ENCODE data around the gene NT5C3B.
"Not testable (repeated sequence)": the region's sequence is repeated elsewhere in the genome, so short reads cannot be mapped to it uniquely, and the experiment has no call there.

The NT5C3B gene

DNA sequence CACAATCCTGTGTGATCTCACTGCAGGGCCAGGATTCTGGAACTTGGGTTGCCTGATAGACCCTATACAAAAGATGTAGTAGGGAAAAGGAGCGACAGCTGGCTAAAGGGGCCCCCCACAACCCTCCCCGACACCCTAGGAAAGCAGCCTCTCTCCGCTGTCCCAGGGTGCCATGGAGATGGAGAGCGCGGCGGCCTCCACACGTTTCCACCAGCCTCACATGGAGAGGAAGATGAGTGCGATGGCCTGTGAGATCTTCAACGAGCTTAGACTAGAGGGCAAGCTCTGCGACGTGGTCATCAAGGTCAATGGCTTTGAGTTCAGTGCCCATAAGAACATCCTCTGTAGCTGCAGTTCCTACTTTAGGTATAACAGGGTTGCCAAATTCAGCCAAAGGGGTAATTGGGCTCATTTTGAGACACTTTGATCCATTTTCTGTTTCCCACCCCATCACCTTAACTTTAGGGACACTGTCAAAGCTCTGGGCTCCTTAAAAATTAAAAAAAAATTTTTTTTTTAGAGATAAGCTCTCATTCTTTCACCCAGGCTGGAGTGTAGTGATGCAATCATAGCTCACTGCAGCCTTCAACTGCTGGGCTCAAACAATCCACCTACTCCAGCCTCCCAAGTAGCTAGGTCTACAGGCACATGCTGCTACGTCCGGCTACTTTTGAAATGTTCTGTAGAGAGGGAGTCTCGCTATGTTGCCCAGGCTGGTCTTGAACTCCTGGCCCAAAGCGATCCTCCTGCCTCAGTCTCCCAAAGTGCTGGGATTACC lies 1.9 kb upstream of the NT5C3B start, which contains the start of gene KLHL10:
Gene KLHL10 (plus strand): TSS at position 65 of the 778 bp plus-strand sequence. CDS start 108 bp downstream, at position 173.
- DNase-seq, result no peak

DNA sequence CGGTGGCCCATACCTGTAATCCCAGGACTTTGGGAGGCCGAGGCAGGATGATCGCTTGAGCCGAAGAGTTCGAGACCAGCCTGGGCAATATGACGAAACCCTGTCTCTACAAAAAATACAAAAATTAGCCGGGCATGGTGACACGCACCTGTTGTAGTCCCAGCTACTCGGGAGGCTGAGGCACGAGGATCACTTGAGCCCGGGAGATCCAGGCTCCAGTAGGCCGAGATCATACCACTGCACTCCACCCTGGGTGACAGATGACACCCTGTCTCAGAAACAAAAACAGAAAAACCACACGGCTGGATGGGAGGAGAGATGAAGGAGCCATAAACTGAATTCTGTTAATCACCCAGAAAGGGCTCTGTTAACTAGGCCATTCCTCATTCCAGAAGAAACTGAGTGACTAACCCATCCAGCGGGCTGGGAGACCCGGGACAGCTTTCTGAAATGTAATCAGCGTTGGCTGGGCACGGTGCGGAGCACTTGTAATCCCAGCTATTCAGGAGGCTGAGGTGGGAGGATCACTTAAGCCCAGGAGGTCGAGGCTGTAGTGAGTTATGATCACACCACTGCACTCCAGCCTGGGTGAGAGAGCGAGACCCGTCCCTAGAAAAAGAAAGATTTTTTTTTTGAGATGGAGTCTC lies 641 bp upstream of the NT5C3B start:
- no peak for DNase-seq

DNA sequence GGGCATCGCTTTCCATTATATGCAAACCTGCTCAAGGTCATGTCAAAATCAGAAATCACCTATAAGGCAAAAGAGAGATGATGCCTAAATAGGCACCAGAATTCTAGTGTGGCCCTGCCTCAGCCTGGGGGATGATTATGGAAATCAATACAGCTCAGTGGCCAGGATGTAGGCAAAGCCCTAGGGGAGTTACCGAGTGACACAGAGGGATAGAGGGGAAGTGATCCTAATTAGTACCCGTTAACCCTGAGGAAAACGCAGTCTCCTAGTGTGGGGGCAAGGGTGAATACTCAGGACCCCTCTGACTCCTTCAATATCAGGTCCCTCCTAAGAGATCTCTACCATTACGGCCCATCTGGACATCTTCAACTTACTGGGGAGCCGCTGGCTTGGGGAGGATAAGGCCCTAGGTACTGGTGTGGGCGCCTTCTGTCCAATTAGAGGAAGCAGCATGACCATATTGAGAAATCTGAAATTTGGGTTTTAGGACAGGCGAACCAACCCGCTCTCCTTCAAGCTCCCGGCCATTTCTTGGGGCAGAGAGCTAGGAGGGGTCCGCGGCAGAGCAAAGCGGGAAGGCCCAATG lies 725 bp downstream of the NT5C3B start:
- peak in 1 of 2 experiments; percentile 25 for DNase-seq

DNA sequence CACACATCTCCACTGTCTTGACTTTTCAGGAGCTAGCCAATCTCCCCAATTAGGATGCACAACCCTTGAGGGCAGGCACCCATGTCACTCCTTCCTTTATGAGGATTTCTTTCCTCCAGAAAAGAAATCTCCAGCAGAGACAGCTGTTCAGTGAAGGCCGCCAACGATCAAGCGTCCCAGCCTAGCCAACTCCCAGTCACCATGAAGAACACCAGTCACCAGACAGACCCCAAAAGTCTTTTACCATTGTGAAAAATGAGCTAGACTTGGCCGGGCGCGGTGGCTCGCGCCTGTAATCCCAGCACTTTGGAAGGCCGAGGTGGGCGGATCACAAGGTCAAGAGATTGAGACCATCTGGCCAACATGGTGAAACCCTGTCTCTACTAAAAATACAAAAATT lies 6.1 kb downstream of the NT5C3B start:
- not testable (repeated sequence) for DNase-seq

DNA sequence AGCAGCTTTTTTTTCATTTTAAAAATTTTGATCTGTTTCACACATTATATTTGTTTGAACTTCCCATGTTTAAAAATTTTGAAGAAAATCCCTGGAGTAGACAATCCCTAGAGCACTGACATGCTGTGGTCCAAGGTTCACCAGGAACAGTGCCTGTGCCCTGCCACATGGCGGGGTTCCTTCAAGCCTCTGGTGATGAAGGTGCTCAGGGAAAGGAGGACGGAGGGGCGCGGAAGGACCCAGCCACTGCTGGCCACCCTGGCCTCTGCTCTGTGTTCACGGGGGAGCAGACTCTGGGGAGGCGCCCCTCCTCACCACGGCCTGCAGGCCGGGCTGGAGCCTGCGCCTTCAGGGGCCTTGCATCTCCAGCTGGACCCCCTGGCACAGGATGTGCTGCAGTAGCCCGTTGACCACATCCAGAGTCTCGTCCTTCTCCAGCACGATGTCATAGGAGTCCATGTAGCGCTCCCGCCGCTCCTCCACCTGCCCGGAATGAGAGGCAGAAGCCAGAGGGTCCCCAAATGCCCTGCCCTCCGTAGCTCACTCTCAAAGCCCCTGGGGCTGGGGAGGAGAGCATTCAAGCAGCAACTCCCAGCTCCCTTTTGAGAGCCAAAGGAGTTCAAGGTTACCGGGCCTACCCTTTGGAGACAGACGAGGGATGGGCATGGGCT lies 10.7 kb downstream of the NT5C3B start:
- no peak for DNase-seq

DNA sequence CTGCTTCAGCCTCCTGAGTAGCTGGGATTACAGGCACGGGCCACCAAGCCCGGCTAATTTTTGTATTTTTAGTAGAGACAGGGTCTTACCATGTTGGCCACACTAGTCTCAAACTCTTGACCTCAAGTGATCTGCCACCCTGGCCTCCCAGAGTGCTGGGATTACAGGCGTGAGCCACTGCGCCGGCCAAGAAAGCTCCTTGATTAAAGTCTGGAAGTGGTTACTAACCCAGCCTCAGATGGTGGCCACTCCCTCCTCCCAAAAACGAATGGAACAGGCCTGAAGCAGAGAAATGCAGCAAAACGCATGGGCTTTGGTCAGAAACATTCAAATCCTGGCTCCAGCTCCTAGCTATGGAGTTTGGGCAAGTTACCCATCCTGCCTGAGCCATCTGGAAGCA lies 11.9 kb downstream of the NT5C3B start:
- no peak for DNase-seq

DNA sequence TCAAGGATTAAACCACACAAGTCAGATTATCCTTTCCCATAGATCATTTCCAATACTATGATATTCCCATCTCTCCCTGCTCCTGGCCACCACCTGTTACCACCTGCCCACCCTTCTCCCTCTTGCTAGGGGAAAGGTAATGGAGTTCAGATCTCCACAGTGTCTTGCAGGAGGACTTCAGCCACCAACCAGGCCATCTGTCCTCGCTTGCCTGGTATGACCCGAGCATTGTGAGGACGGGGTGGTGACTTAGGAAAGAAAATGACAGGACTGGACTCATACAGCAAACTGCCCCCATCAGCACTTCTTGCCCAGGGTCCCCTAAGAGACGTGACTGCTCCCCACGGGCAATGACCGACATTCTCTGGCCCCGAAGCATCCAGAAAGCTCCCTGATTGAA lies 12.5 kb downstream of the NT5C3B start:
- DNase-seq, result no peak

DNA sequence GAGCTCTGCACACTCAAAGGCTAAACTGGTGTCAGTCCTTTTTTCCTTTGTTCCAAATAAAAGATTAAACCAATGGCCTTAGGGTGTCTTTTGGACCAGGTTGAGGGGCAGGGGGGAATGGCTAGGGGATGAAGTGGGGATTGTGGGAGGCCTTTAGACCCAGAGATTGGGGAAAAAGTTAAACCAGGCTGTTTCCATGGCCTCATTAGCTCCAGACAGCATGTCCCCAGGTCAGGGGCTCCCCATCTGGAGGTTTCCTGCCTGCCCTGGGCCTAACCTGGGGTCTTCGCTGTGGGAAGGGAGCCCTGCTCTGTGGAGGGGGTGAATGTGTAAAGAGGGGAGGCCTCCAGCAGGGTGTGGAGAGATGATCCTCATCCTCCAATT lies 12.9 kb downstream of the NT5C3B start:
- DNase-seq, result no peak

DNA sequence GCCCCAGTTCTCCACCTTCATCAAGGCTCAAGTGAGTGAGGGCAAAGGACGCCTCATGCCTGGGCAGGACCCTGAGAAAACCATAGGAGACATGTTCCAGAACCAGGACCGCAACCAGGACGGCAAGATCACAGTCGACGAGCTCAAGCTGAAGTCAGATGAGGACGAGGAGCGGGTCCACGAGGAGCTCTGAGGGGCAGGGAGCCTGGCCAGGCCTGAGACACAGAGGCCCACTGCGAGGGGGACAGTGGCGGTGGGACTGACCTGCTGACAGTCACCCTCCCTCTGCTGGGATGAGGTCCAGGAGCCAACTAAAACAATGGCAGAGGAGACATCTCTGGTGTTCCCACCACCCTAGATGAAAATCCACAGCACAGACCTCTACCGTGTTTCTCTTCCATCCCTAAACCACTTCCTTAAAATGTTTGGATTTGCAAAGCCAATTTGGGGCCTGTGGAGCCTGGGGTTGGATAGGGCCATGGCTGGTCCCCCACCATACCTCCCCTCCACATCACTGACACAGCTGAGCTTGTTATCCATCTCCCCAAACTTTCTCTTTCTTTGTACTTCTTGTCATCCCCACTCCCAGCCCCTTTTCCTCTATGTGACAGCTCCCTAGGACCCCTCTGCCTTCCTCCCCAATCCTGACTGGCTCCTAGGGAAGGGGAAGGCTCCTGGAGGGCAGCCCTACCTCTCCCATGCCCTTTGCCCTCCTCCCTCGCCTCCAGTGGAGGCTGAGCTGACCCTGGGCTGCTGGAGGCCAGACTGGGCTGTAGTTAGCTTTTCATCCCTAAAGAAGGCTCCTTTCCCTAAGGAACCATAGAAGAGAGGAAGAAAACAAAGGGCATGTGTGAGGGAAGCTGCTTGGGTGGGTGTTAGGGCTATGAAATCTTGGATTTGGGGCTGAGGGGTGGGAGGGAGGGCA lies 13.6 kb downstream of the NT5C3B start:
- DNase-seq, result no peak

DNA sequence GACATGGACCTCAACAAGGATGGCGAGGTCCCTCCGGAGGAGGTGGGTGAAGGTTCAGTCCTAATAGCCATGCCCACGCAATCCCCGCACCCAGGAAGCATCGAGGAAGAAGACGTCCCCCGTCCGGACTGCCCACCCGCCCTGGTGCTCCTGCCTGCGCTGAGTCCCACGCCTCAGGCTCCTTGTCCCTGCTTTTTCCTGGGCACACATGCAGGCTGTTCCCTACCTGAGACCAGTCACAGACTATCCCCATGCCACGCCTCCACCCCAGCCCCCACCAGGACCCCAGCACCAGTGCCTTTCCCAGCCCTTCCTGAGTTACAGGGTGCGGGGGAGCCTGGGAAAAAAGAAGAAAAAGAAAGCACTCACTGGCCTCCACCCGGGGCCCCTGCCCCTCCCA lies 14.3 kb downstream of the NT5C3B start:
- DNase-seq, result no peak

DNA sequence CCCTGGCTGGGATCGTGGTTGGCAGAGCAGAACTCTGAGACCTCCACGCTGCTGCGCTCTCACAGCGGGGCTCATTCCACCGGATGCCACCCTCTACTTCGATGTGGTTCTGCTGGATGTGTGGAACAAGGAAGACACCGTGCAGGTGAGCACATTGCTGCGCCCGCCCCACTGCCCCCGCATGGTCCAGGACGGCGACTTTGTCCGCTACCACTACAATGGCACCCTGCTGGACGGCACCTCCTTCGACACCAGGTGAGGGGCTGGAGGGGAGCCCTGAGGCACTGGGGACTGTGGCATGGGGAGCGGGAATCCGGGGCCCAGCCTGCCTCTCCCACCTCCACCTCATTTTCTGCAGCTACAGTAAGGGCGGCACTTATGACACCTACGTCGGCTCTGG lies 18.0 kb downstream of the NT5C3B start:
- DNase-seq, result no peak

DNA sequence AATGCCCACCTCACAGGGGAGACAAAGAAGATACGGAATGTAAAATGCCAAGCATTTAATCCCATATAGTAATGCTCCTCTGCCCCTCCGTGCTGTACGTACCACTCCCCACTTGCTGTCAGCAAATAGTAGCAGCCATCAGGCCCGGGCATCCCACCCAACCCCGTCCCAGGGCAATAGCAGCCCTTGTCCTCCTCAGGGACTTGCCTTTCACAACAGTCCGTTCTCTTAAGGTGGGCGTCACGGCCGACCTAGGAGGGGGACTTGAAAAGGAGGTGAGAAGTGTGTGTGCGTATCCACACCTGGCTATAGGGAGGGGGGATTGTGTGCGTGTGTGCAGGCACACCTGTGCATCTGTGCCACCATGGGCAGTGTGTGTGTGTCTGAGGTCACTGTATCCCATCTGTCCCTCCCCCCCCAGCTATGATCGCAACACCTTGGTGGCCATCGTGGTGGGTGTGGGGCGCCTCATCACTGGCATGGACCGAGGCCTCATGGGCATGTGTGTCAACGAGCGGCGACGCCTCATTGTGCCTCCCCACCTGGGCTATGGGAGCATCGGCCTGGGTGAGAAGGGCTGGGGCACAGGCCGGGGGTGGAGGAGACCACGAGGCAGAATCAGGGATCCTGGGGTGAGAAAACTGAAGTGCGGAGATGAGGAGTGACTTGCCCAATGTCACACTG lies 19.3 kb downstream of the NT5C3B start:
- no peak for DNase-seq

DNA sequence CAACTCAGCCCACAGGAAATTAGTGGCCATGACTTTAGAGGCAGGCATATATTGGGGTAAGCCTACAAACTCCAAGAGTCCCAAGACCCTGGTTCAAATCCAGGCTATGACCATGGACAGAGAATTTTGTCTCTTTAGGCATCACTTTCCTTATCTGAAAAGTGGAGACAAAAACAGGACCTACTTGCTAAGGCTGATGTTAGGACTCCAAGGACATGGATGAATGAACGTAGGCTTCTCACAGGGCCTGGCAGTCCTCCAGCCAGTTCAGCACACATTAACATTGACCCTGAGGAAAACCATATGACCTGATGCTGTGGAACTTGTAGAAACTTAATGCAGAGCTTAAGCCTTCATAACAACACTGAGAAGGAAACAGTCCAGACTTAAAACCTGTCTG lies 21.8 kb downstream of the NT5C3B start:
- no peak for DNase-seq

DNA sequence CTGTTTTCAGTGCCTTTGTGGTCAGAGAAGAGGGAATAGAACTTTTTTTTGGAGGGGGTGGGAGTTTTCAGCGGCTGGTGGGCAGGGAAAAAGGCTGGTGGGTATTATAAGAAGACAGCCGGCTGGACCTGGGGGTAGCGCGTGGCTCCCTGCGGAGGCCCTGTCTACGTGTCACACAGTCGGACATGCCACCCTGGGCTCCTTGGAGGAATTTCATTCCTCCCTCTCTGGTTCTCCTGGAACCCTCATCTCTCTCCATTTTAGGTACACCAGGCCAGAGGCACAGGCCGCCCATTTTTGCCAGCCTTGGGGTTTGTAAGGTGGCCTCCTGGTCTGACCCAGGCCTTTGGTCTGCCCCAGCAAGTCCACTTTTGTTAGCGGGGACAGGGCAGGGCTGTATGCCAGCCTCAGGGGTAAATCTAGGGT lies 22.3 kb downstream of the NT5C3B start:
- DNase-seq, result no peak

DNA sequence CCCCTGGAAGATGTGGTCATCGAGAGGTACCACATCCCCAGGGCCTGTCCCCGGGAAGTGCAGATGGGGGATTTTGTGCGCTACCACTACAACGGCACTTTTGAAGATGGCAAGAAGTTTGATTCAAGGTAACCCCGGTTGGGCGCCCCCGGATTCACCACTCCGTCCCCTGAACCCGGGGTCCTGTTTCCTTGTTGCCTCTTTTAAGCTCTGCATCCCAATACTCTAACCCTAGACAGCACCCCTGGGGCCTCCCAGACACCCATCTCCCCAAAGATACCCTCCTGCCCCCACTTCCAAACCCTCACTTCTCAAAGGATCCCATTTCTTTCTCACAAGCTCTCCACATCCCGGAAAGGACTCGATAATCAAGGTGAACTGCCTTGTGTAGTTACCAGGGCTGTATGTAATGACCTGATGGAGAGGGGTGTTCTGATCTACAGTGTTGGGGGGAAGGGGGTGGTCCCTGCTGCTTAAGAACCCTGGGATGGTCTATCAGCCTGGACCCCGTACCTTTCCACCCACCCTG lies 22.8 kb downstream of the NT5C3B start:
- DNase-seq, result no peak

DNA sequence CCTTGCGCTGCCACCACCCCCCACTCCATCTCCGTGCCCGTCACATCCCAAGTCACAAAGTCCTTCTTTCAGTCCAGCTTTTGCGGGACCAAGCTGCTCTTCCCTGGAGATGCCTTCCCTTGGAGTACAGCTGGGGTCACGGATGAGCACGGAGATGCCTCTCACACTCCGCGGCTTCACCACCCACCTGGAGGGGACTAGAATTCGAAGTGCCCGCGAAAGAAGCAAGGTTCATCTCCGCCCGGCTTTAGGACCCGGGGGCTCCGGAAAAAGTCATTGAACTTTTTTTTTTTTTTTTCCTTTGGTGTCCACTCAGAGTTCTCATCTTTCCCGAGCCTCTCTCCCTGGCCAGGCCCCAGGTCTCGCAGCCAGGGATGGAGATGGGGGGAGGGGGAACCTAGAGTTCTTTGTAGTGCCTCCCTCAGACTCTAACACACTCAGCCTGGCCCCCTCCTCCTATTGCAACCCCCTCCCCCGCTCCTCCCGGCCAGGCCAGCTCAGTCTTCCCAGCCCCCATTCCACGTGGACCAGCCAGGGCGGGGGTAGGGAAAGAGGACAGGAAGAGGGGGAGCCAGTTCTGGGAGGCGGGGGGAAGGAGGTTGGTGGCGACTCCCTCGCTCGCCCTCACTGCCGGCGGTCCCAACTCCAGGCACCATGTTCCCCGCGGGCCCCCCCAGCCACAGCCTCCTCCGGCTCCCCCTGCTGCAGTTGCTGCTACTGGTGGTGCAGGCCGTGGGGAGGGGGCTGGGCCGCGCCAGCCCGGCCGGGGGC lies 23.5 kb downstream of the NT5C3B start, which contains the start of gene FKBP10:
Gene FKBP10 (plus strand): TSS at position 624 of the 771 bp plus-strand sequence. CDS start 31 bp downstream, at position 655.
- DNase-seq, result peak; percentile 67 to 81

DNA sequence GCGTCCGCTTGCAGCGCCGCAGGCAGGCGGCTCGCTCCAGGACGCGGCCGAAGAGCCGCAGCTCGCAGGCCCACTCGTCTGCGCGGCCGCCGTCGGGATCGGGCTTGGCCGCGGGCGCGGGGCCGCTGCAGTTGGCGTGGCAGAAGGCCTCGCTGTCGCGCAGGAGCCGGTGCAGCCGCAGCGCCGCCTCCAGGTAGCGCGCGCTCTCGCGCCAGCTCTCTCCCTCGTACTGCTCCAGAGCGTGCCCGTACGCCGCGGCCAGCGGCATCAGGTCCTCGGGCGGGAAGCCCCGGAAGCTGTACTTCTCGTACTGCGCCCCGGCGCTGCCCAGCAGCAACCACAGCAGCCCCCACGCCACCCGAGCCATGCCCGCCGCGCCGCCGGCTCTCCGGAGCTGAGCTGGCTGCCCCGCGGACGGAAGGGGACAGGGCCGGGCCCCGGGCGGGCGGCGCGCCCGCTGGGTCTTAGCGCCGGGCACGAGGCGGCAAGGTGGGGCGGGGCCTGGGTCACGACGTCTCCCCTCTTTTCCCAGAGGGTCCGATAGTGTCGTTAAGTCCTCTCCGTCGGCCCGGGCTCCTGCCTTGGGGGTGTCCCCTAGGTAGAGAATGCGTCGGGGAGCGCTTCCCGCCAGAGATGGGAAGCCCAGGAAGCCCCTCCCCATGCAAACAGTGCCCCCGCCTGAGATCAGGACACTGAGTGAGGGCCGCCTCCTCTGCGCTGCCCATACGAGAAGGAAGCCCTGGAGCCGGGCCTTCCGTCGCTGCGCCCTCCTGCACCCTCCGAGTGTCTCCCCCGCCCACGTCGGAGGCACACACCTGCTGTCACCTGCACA lies 24.3 kb downstream of the NT5C3B start, which contains the start of gene P3H4:
Gene P3H4 (minus strand): TSS at position 401 of the 832 bp plus-strand sequence. CDS start 34 bp downstream, at position 367.
- DNase-seq, result peak; percentile 51 to 90

DNA sequence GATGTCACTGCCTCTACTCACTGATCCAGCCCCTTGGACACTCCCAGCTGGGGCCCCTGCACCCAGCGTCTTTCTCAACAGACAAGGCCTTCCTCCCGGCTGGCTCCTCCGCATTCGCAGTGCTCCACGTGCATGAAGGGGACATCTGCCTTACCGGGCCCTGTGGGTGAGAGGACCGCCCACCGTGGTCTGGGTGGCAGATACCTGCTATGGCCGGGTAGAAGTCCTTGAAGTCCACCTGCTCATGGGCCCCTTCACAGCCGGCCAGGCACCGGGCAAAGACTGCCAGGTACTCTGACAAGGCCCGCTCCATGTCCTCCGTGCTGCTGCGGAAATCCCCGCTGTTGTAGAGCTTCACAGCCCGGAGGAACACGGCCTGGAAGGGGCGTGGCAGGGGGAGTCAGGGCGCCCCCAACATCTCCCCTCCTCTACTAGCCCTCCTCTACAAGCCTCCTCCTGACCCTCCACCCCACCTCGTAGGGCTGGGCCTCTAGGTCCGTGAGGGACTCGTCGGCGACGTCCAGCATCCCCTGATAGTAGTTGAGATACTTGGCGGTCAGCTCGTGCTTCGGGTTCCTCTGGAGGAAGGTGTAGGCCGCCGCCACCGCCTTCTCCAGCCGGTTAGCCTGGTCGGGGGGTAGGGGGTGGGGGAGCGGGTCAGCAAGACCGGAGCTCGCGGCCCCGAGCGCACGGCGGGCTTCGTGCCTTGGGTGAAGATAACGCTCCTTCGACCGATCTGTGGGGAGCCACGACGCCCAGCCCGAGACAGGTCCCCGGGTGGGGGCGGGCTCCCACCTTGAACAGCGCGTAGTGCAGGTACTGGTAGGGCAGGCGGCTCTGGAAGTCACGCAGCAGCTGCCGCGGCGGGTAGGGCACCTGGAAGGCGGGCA lies 25.1 kb downstream of the NT5C3B start:
- DNase-seq, result no peak

All from NCI-H526 (cell line).